Right atrium auricular region (tissue), 2 donors: ENCODE results near the gene ZNG1F. TPM values are rescaled to one million over a fixed set of nuclear protein-coding genes. Genes with fewer than 3 reads are reported as not detected.
"Not testable (repeated sequence)": the region's sequence is repeated elsewhere in the genome, so short reads cannot be mapped to it uniquely, and the experiment has no call there.

Experiments used
- DNase-seq: peaks from one replicate; pipeline ENCODE4 v3.0.0-alpha.2; 2019; ENCODE audit warnings: low spot score
- H3K27ac ChIP-seq, 2 donors: fragments of 200-600 bp; sonication (generic); 1 replicate in 1 of 2; 2 replicates in 1 of 2; pipeline ENCODE4 v1.5.1; 2016 to 2019
- H3K27me3 ChIP-seq, 2 donors: fragments of 200-600 bp; sonication (generic); one replicate each; pipeline versions ENCODE4 v1.5.1 to v1.6.0; 2017 to 2019
- H3K36me3 ChIP-seq: fragments of 200-600 bp; sonication (generic); one replicate; pipeline ENCODE4 v1.5.1; 2016
- H3K4me1 ChIP-seq, 2 donors: fragments of 200-600 bp; sonication (generic); one replicate each; pipeline versions ENCODE4 v1.5.1 to v1.6.0; 2017 to 2019
- H3K4me3 ChIP-seq, 2 donors: fragments of 200-600 bp; sonication (generic); 1 replicate in 1 of 2; 2 replicates in 1 of 2; pipeline ENCODE4 v1.5.1; 2017 to 2019; ENCODE audit warnings: mild to moderate bottlenecking in 1 of 2, moderate library complexity in 1 of 2
- H3K9me3 ChIP-seq, 2 donors: fragments of 200-600 bp; sonication (generic); one replicate each; pipeline ENCODE4 v1.5.1; 2019
- total RNA-seq, 2 donors: library from RNA; depleted of rRNA; stranded (reverse); fragments of >200 nt; gene quantifications; one replicate each; pipeline ENCODE4 v1.1.0, GENCODE V29; 2016

ZNG1F gene
- total RNA-seq, 2 donors from 2014 or later: 1.2 to 1.8 TPM

- not testable (repeated sequence) for H3K4me3 ChIP-seq, DNase-seq, H3K4me1 ChIP-seq, H3K27me3 ChIP-seq, H3K36me3 ChIP-seq, H3K9me3 ChIP-seq, H3K27ac ChIP-seq
Measured at GRCh38 chr9:41108816-41109215, 80.3 kb downstream of the ZNG1F start.

- DNase-seq, H3K36me3 ChIP-seq, H3K27ac ChIP-seq, H3K9me3 ChIP-seq, H3K4me3 ChIP-seq, H3K4me1 ChIP-seq, H3K27me3 ChIP-seq: not testable (repeated sequence)
Measured at GRCh38 chr9:41106472-41107116, 82.5 kb downstream of the ZNG1F start.

GRCh38 chr9:41105557-41106253, 83.4 kb downstream of the ZNG1F start:
- DNase-seq, H3K27me3 ChIP-seq: not testable (repeated sequence)

GRCh38 chr9:41104542-41104941, 84.6 kb downstream of the ZNG1F start:
- not testable (repeated sequence) for H3K27ac ChIP-seq, H3K9me3 ChIP-seq, DNase-seq, H3K4me3 ChIP-seq, H3K4me1 ChIP-seq, H3K27me3 ChIP-seq, H3K36me3 ChIP-seq

More at GRCh38 chr9:41105557-41106253, 83.4 kb downstream of the ZNG1F start:
- not testable (repeated sequence) for H3K9me3 ChIP-seq, H3K27ac ChIP-seq, H3K36me3 ChIP-seq, H3K4me1 ChIP-seq, H3K4me3 ChIP-seq

GRCh38 chr9:41100508-41100907, 88.6 kb downstream of the ZNG1F start:
- H3K4me3 ChIP-seq, H3K27me3 ChIP-seq, DNase-seq, H3K4me1 ChIP-seq, H3K27ac ChIP-seq, H3K36me3 ChIP-seq, H3K9me3 ChIP-seq: not testable (repeated sequence)

GRCh38 chr9:41098759-41099158, 90.4 kb downstream of the ZNG1F start:
- H3K4me3 ChIP-seq, H3K27me3 ChIP-seq, H3K9me3 ChIP-seq, H3K4me1 ChIP-seq, H3K27ac ChIP-seq, DNase-seq, H3K36me3 ChIP-seq: not testable (repeated sequence)

GRCh38 chr9:41095060-41095459, 94.1 kb downstream of the ZNG1F start:
- not testable (repeated sequence) for DNase-seq, H3K4me3 ChIP-seq, H3K36me3 ChIP-seq, H3K27me3 ChIP-seq, H3K9me3 ChIP-seq, H3K4me1 ChIP-seq, H3K27ac ChIP-seq

GRCh38 chr9:41094010-41094773, 94.9 kb downstream of the ZNG1F start:
- not testable (repeated sequence) for H3K27ac ChIP-seq, H3K27me3 ChIP-seq, H3K4me1 ChIP-seq, H3K4me3 ChIP-seq, H3K36me3 ChIP-seq, DNase-seq, H3K9me3 ChIP-seq

GRCh38 chr9:41090922-41091321, 98.2 kb downstream of the ZNG1F start:
- not testable (repeated sequence) for H3K4me3 ChIP-seq, H3K36me3 ChIP-seq, H3K27ac ChIP-seq, H3K4me1 ChIP-seq, DNase-seq, H3K9me3 ChIP-seq, H3K27me3 ChIP-seq

GRCh38 chr9:41090386-41090785, 98.7 kb downstream of the ZNG1F start:
- H3K27me3 ChIP-seq, H3K4me1 ChIP-seq, DNase-seq, H3K9me3 ChIP-seq, H3K27ac ChIP-seq, H3K4me3 ChIP-seq, H3K36me3 ChIP-seq: not testable (repeated sequence)
